SH-SY5Y (cell line): ENCODE results near the gene SUPT20H.

Experiments used
- GATA2 ChIP-seq: IDR thresholded peaks from 2 replicates; pipeline ENCODE4 v1.6.1; 2011; ENCODE audit warnings: mild to moderate bottlenecking, low read depth, low read length
- GATA3 ChIP-seq: IDR thresholded peaks from 2 replicates; pipeline ENCODE4 v1.6.1; 2011; ENCODE audit warnings: low read depth, mild to moderate bottlenecking, low read length, moderate library complexity

The SUPT20H gene

DNA sequence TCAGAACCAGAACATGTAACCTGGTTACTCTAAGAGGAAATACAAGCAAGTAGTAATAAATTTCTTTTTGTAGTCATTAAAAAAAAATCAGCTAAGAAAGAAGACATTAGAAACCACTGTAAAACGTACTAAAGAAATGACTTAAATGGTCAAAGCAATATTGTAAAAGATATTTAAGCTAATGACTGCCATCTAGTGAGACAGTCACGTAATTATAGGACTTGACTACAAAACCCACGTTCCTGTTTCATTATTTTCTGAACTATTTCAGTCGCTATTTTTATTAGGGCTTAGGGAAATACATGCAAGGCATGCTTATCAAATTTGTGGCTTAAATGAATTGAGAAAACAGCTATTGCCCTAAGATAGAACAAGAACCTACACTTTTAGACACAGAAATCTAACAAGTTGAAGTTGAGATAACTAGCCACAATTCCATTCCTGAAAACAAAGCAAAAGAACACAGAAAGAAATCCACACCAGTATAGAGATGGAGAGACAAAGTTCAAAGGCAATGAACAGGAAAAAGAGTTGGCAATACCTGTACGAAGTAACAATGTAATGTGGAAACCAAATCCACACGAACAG is 78.2 kb downstream of the SUPT20H start:
- TF ChIP-seq GATA3 (no peak), GATA2 (no peak)

DNA sequence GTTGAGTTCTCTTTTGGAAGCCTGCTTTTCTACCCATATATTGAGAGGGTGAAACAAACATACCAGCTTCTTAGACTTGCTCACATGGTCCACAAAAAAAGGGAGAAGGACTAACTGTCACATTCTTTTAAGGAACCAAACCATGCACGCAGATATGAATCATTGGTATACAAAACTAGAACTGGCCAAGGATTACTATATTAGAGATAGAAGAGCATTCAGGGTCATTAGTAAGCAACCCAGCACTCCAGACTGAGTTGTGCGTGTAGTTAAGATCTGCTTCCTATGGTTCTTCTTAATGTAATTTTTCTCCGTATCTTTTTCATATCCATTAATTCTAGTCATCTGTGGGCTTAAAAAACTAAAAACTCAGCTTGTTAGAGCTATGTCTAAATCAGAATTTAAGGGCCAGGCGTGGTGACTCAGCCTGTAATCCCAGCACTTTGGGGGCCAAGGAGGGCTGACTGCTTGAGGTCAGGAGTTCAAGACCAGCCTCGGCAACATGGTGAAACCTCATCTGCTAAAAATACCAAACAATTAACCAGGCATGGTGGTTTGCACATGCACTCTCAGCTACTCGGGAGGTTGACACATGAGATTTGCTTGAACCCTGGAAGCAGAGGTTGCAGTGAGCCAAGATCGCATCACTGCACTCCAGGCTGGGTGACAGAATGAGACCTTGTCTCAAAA is 80.0 kb downstream of the SUPT20H start:
- TF ChIP-seq GATA3 (no peak), GATA2 (no peak)

DNA sequence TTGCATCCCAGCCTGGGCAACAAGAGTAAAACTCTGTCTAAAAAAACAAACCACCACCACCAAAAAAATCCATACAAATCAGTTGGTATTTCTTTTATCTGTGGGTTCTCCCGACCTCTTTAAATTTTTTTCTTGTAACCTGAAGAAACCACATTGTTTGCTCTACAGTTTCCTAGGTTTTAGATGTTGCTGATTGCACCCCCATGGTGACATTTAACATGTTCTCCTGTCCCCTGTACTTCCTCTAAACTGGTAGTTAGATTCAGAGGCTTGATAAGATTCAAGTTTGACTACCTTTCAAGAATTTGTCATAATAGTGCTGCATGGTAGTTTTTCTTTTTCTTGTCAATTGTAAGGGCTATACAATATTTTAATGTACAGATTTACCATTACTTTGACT is 84.3 kb downstream of the SUPT20H start:
- TF ChIP-seq GATA2 = no peak
- TF ChIP-seq GATA3 = no peak

DNA sequence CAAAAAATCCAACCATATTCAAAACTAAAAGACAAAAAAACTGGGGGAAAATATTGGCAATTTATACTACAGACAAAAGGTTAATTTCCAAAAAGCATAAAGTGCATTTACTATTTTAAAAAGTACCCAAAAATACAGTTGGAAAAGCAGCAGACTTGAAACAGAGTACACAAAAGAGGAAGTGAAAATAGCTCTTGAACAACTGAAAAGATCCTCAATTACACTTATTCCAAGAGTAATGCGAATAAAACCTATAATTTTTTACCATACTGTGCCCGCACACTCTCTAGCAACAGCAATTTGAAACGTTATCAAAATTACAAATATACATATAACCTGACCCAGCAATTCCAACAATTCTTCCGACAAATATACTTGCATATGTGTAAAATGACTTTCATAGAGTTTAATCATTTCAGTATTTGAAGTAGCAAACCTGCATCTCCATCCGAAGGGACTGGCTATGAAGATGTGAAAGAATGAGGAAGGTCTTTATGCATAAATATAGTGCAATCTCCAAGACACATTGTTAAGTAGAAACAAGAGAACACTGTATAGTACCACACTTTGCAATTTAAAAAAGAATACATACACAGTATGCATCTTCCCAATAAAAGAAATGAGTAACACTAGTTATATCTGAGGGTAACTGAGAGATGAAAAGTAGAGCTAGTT is 85.7 kb downstream of the SUPT20H start:
- TF ChIP-seq GATA3 (no peak), GATA2 (no peak)

DNA sequence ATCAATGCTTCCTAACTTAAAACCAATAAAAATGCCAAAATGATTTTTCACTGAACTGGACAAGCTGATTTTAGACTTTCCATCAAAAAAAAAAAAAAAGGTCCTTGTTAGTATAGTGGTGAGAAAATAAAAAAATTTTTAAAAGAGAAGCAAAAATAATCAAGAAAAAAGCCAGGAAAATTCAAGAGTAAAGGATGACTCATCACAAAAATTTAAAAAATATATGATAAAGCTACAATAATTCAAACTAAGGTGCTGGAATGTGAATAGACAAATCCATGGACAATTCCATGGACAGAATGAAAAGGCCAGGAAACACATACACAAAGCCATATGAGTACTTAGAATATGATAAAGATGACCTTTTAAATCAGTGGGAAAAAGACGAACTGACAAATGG is 86.5 kb downstream of the SUPT20H start:
- TF ChIP-seq GATA3 (no peak), GATA2 (no peak)

DNA sequence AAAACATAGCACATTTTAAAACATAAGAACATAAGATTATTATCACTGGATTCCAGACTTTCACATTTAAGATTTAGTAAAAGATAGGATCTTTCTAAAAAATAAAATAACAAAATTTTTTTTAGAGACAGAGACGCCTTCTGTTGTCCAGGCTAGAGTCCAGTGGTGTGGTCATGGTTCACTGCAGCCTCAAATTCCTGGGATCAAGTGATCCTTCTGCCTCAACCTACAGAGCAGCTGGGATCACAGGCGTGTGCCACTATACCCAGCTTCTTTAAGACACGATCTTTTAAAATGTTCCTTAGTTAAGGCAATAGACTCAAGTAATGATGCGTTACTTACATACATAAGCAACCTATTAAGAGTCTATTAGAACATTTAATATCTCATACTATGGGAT is 93.1 kb downstream of the SUPT20H start:
- TF ChIP-seq GATA2 (no peak), GATA3 (no peak)

DNA sequence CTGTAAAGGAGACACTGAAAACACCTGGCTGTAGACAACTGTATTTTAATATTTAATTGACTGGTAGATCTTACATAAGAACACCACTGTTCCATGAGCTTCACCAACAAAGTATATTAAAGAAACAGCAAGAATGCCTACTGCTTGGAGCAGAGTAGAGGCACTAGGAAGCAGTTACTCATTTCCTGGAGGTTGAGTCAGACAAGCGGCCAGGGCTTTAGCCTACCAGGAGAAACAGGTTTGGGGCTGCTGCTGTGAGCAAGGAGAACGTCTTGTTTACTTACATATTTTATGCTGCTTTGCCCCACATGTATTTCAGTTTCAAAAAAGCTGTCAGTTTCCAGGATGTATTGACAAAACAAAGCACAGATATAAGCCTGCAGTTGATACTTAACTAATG is 93.7 kb downstream of the SUPT20H start:
- no peak for TF ChIP-seq GATA2
- no peak for TF ChIP-seq GATA3

DNA sequence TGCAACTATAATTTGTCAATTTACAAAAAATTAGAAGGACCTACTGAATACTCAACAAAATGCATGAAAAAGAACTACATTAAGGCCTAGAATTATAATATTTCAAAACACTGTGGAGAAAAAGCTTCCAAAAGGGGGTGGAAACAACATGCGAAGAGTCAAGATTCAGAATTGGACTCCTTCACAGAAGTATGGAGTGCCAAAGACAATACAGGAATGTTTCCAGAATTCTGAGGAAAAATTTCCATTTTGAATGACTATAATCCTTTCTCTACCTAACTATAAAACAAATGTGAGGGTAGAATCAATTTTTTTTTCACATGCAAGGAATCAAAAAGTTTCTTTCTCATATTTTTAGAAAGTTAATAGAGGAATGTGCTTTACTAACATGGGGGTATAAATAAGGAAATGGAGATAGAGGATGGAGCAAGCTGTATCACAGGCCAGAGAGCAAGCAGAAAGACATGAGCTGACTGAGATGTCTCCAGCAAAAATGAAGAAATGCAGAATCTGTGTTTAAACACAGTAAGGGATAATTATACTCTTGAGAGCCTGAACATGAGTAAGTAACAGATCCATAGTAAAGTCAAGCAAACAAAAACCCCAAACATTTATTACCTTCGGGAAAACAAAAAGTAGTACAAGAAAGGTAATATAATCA is 99.9 kb downstream of the SUPT20H start:
- TF ChIP-seq GATA2 (no peak), GATA3 (no peak)
